CD4-positive, CD25-positive, alpha-beta regulatory T cell (primary cell): Measurements from ENCODE around the gene REN. TPM values are rescaled to one million over a fixed set of nuclear protein-coding genes. Genes with fewer than 3 reads are reported as not detected.

Experiments used
- ATAC-seq, 2 donors: fragments of 150-1000 bp; cut with Tn5 transposase; one replicate each; pipeline ENCODE4 v1.10.0; 2021; ENCODE audit warnings: low read depth in 2 of 2, moderate number of reproducible peaks in 2 of 2, moderate library complexity in 1 of 2
- DNase-seq, 3 donors: peaks; one replicate each; pipeline versions ENCODE4 v3.0.0 to v3.0.0-alpha.2; 2012 to 2022; ENCODE audit warnings: mixed read lengths in 1 of 3
- H3K27ac ChIP-seq: one replicate; pipeline ENCODE4 v1.7.0; 2013; ENCODE audit warnings: mild to moderate bottlenecking, low read length; ENCODE audit not compliant: insufficient read depth, poor library complexity, severe bottlenecking
- H3K27me3 ChIP-seq: one replicate; pipeline ENCODE4 v1.7.0; 2013; ENCODE audit warnings: low read length; ENCODE audit not compliant: control insufficient read depth, insufficient read depth
- H3K36me3 ChIP-seq: one replicate; pipeline ENCODE4 v1.7.0; 2013; ENCODE audit warnings: mild to moderate bottlenecking, low read length, moderate library complexity; ENCODE audit not compliant: control insufficient read depth, insufficient read depth
- H3K4me1 ChIP-seq: 2 replicates; pipeline ENCODE4 v1.7.0; 2013; ENCODE audit warnings: mild to moderate bottlenecking, low read length; ENCODE audit not compliant: insufficient read depth, control insufficient read depth, poor library complexity, severe bottlenecking
- H3K4me3 ChIP-seq: one replicate; pipeline ENCODE4 v1.7.0; 2013; ENCODE audit warnings: low read depth, mild to moderate bottlenecking, low read length, moderate library complexity
- H3K9me3 ChIP-seq, 2 experiments: 1 replicate in 1 of 2; 2 replicates in 1 of 2; pipeline ENCODE4 v1.7.0; 2013; ENCODE audit warnings: low read length in 2 of 2, mild to moderate bottlenecking in 1 of 2, moderate library complexity in 1 of 2; ENCODE audit not compliant: control insufficient read depth in 2 of 2
- H3K27ac Mint-ChIP-seq, 3 donors: one replicate each; pipeline ENCODE4 v1.8.0; 2020 to 2022; ENCODE audit warnings: mild to moderate bottlenecking in 3 of 3, mixed read lengths in 3 of 3, moderate library complexity in 2 of 3
- H3K27me3 Mint-ChIP-seq: one replicate; pipeline ENCODE4 v1.8.0; 2022; ENCODE audit warnings: mild to moderate bottlenecking, mixed read lengths
- H3K36me3 Mint-ChIP-seq: one replicate; pipeline ENCODE4 v1.8.0; 2020; ENCODE audit warnings: mixed read lengths
- H3K4me1 Mint-ChIP-seq, 4 donors: one replicate each; pipeline ENCODE4 v1.8.0; 2020 to 2022; ENCODE audit warnings: mixed read lengths in 4 of 4, mild to moderate bottlenecking in 1 of 4
- H3K4me3 Mint-ChIP-seq, 4 donors: one replicate each; pipeline ENCODE4 v1.8.0; 2020 to 2022; ENCODE audit warnings: mild to moderate bottlenecking in 4 of 4, mixed read lengths in 4 of 4, moderate library complexity in 3 of 4
- H3K9me3 Mint-ChIP-seq, 7 donors: one replicate each; pipeline ENCODE4 v1.8.0; 2020 to 2022; ENCODE audit warnings: mixed read lengths in 7 of 7, mild to moderate bottlenecking in 3 of 7, moderate library complexity in 2 of 7
- polyA plus RNA-seq, 4 donors: library from polyadenylated mRNA; unstranded; fragments of 300-500 nt; fragmentation: Illumina TruSeq; gene quantifications; one replicate each; pipeline ENCODE4 v1.2.3, GENCODE V29; 2021
- total RNA-seq: library from RNA; stranded (reverse); gene quantifications from one replicate; pipeline ENCODE4 v1.2.3, GENCODE V29; 2022

Gene REN
- total and polyA plus RNA-seq, 5 donors from 2014 or later, result not detected

GRCh38 chr1:204188959-204189639 lies 23.0 kb upstream of the REN start:
- Mint-ChIP-seq H3K27ac (no peak overlapping the region), H3K4me3 (no peak overlapping the region), H3K27me3 (peaks cover 50% of the 10 kb centered on the region)

GRCh38 chr1:204186597-204186996 lies 20.5 kb upstream of the REN start:
- H3K4me1 ChIP-seq, result no peaks in the 10 kb centered on the region
- peaks cover 0 to 3% (median 0%) of the 10 kb centered on the region in 7 donors for H3K9me3 Mint-ChIP-seq
- H3K36me3 Mint-ChIP-seq, result no peaks in the 10 kb centered on the region
- H3K27ac ChIP-seq, result no peak overlapping the region
- peaks cover 0 to 7% (median 1%) of the 10 kb centered on the region in 4 donors for H3K4me1 Mint-ChIP-seq
- peaks cover 35% of the 10 kb centered on the region for H3K27me3 Mint-ChIP-seq
- H3K36me3 ChIP-seq, result no peaks in the 10 kb centered on the region
- H3K27me3 ChIP-seq, result peaks cover 12% of the 10 kb centered on the region
- no peak overlapping the region for H3K4me3 Mint-ChIP-seq
- H3K9me3 ChIP-seq, result no peaks in the 10 kb centered on the region
- H3K27ac Mint-ChIP-seq, result no peak overlapping the region
- no peak for DNase-seq
- no peak for ATAC-seq
- H3K4me3 ChIP-seq, result no peak overlapping the region

More at GRCh38 chr1:204188959-204189639, 23.0 kb upstream of the REN start:
- DNase-seq, result no peak
- no peak overlapping the region for H3K27ac ChIP-seq
- H3K4me1 ChIP-seq, result no peaks in the 10 kb centered on the region
- H3K36me3 ChIP-seq, result no peaks in the 10 kb centered on the region
- no peaks in the 10 kb centered on the region for H3K9me3 ChIP-seq
- H3K4me3 ChIP-seq, result no peak overlapping the region
- Mint-ChIP-seq H3K36me3 (no peaks in the 10 kb centered on the region), H3K4me1 (peaks cover 0 to 7% (median 1%) of the 10 kb centered on the region in 4 donors), H3K9me3 (peaks cover 0 to 2% (median 0%) of the 10 kb centered on the region in 7 donors)
- H3K27me3 ChIP-seq, result peaks cover 12% of the 10 kb centered on the region
- ATAC-seq, result no peak

GRCh38 chr1:204181116-204181515 lies 15.0 kb upstream of the REN start:
- peaks cover 0 to 7% (median 3%) of the 10 kb centered on the region in 7 donors for H3K9me3 Mint-ChIP-seq
- H3K27ac ChIP-seq, result no peak overlapping the region
- H3K4me1 Mint-ChIP-seq, result no peaks in the 10 kb centered on the region
- DNase-seq (no peak), ATAC-seq (no peak)
- H3K4me3 ChIP-seq, result no peak overlapping the region
- H3K36me3 Mint-ChIP-seq, result no peaks in the 10 kb centered on the region
- H3K4me3 Mint-ChIP-seq, result no peak overlapping the region
- H3K9me3 ChIP-seq, result no peaks in the 10 kb centered on the region
- no peaks in the 10 kb centered on the region for H3K27me3 ChIP-seq
- H3K27me3 Mint-ChIP-seq, result peaks cover 7% of the 10 kb centered on the region
- H3K36me3 ChIP-seq, result no peaks in the 10 kb centered on the region
- no peak overlapping the region for H3K27ac Mint-ChIP-seq
- H3K4me1 ChIP-seq, result no peaks in the 10 kb centered on the region

GRCh38 chr1:204180133-204180532 lies 14.0 kb upstream of the REN start:
- H3K27ac Mint-ChIP-seq, result peak overlapping the region in 1 of 3 donors; percentile 43
- peaks cover 0 to 7% (median 3%) of the 10 kb centered on the region in 7 donors for H3K9me3 Mint-ChIP-seq
- Histone ChIP-seq H3K4me1 (no peaks in the 10 kb centered on the region), H3K4me3 (no peak overlapping the region), H3K27me3 (no peaks in the 10 kb centered on the region), H3K27ac (no peak overlapping the region), H3K36me3 (no peaks in the 10 kb centered on the region), H3K9me3 (no peaks in the 10 kb centered on the region)
- no peaks in the 10 kb centered on the region for H3K4me1 Mint-ChIP-seq
- H3K36me3 Mint-ChIP-seq, result no peaks in the 10 kb centered on the region
- DNase-seq, result no peak
- no peak for ATAC-seq
- H3K4me3 Mint-ChIP-seq, result no peak overlapping the region
- H3K27me3 Mint-ChIP-seq, result peaks cover 4% of the 10 kb centered on the region

- H3K9me3 ChIP-seq, result no peaks in the 10 kb centered on the region
- DNase-seq, result no peak
- H3K4me3 ChIP-seq, result no peak overlapping the region
- H3K4me1 ChIP-seq, result no peaks in the 10 kb centered on the region
- H3K9me3 Mint-ChIP-seq, result peaks cover 0 to 8% (median 4%) of the 10 kb centered on the region in 7 donors
- H3K27ac Mint-ChIP-seq, result no peak overlapping the region
- H3K36me3 Mint-ChIP-seq, result no peaks in the 10 kb centered on the region
- ATAC-seq, result no peak
- no peaks in the 10 kb centered on the region for H3K27me3 ChIP-seq
- H3K27ac ChIP-seq, result no peak overlapping the region
- no peaks in the 10 kb centered on the region for H3K27me3 Mint-ChIP-seq
- H3K4me3 Mint-ChIP-seq, result no peak overlapping the region
- H3K4me1 Mint-ChIP-seq, result no peaks in the 10 kb centered on the region
- no peaks in the 10 kb centered on the region for H3K36me3 ChIP-seq
Measured at GRCh38 chr1:204178487-204179281, 12.5 kb upstream of the REN start.

GRCh38 chr1:204177133-204177532 lies 11.0 kb upstream of the REN start:
- no peaks in the 10 kb centered on the region for H3K4me1 Mint-ChIP-seq
- DNase-seq, result no peak
- H3K4me1 ChIP-seq, result no peaks in the 10 kb centered on the region
- H3K4me3 ChIP-seq, result no peak overlapping the region
- H3K27ac Mint-ChIP-seq, result no peak overlapping the region
- no peaks in the 10 kb centered on the region for H3K27me3 ChIP-seq
- ATAC-seq, result no peak
- no peak overlapping the region for H3K27ac ChIP-seq
- peaks cover 0 to 20% (median 7%) of the 10 kb centered on the region in 7 donors for H3K9me3 Mint-ChIP-seq
- H3K36me3 ChIP-seq, result no peaks in the 10 kb centered on the region
- peaks cover 6 to 11% of the 10 kb centered on the region in 2 experiments for H3K9me3 ChIP-seq
- H3K4me3 Mint-ChIP-seq, result no peak overlapping the region
- no peaks in the 10 kb centered on the region for H3K27me3 Mint-ChIP-seq
- no peaks in the 10 kb centered on the region for H3K36me3 Mint-ChIP-seq

- no peaks in the 10 kb centered on the region for H3K4me1 ChIP-seq
- Mint-ChIP-seq H3K36me3 (no peaks in the 10 kb centered on the region), H3K4me1 (no peaks in the 10 kb centered on the region), H3K9me3 (peaks cover 0 to 29% (median 16%) of the 10 kb centered on the region in 7 donors), H3K4me3 (no peak overlapping the region), H3K27me3 (no peaks in the 10 kb centered on the region), H3K27ac (no peak overlapping the region)
- no peak overlapping the region for H3K27ac ChIP-seq
- DNase-seq (no peak), ATAC-seq (no peak)
- H3K36me3 ChIP-seq, result no peaks in the 10 kb centered on the region
- no peaks in the 10 kb centered on the region for H3K27me3 ChIP-seq
- no peak overlapping the region for H3K4me3 ChIP-seq
- peaks cover 13 to 22% of the 10 kb centered on the region in 2 experiments for H3K9me3 ChIP-seq
Measured at GRCh38 chr1:204176049-204176448, 9.9 kb upstream of the REN start.
